Measurements from ENCODE around the gene MLLT10.

Gene MLLT10

GRCh38 chr10:21526860-21527597 lies 7.0 kb upstream of the MLLT10 start:
- H3K27me3 ChIP-seq (ENCODE audit: control insufficient read depth, insufficient read depth, low read length) = no peaks in the 10 kb centered on the region
- no peaks in the 10 kb centered on the region for H3K79me2 ChIP-seq
- peak overlapping the region; percentile 92 for H2AFZ ChIP-seq
- no peaks in the 10 kb centered on the region for H3K9me3 ChIP-seq (ENCODE audit: control insufficient read depth, low read length)
- H3K4me1 ChIP-seq = peaks cover 4% of the 10 kb centered on the region
- H3K36me3 ChIP-seq (ENCODE audit: control insufficient read depth, insufficient read depth, low read length) = no peaks in the 10 kb centered on the region
- peak overlapping the region; percentile 85 for H3K27ac ChIP-seq
- peak overlapping the region; percentile 0 for H3K9ac ChIP-seq
- H3K4me3 ChIP-seq (ENCODE audit: low read depth, low read length) = peak overlapping the region; percentile 80
- no peak for TF ChIP-seq CTCF (IDR thresholded peaks at IDR 0.05)
- peak overlapping the region; percentile 73 for H3K4me2 ChIP-seq (ENCODE audit: low read length)

GRCh38 chr10:21527598-21528235 lies 6.3 kb upstream of the MLLT10 start:
- TF ChIP-seq CTCF (IDR thresholded peaks at IDR 0.05) = no peak
- Histone ChIP-seq H3K36me3 (ENCODE audit: control insufficient read depth, insufficient read depth, low read length) (no peaks in the 10 kb centered on the region), H3K4me2 (ENCODE audit: low read length) (peak overlapping the region; percentile 73), H2AFZ (peak overlapping the region; percentile 92), H3K9me3 (ENCODE audit: control insufficient read depth, low read length) (no peaks in the 10 kb centered on the region), H3K9ac (no peak overlapping the region), H3K79me2 (no peaks in the 10 kb centered on the region), H3K4me1 (peaks cover 4% of the 10 kb centered on the region), H3K4me3 (ENCODE audit: low read depth, low read length) (peak overlapping the region; percentile 80), H3K27ac (peak overlapping the region; percentile 85), H3K27me3 (ENCODE audit: control insufficient read depth, insufficient read depth, low read length) (no peaks in the 10 kb centered on the region)

- Histone ChIP-seq H3K9ac (no peak overlapping the region), H3K4me3 (ENCODE audit: low read depth, low read length) (peak overlapping the region; percentile 80), H3K27me3 (ENCODE audit: control insufficient read depth, insufficient read depth, low read length) (no peaks in the 10 kb centered on the region)
Measured at GRCh38 chr10:21528236-21529031, 5.6 kb upstream of the MLLT10 start.

More at GRCh38 chr10:21528236-21529031, 5.6 kb upstream of the MLLT10 start:
- H3K4me1 ChIP-seq = peaks cover 2% of the 10 kb centered on the region
- H2AFZ ChIP-seq = peak overlapping the region; percentile 92
- no peaks in the 10 kb centered on the region for H3K9me3 ChIP-seq (ENCODE audit: control insufficient read depth, low read length)
- H3K4me2 ChIP-seq (ENCODE audit: low read length) = peak overlapping the region; percentile 73
- TF ChIP-seq CTCF (IDR thresholded peaks at IDR 0.05) = no peak
- H3K79me2 ChIP-seq = no peaks in the 10 kb centered on the region
- peak overlapping the region; percentile 85 for H3K27ac ChIP-seq
- H3K36me3 ChIP-seq (ENCODE audit: control insufficient read depth, insufficient read depth, low read length) = no peaks in the 10 kb centered on the region
